Astrocyte (in vitro differentiated cells and primary cell): ENCODE results near the gene C6orf89.

Experiments
- EZH2 ChIP-seq: IDR thresholded peaks from 2 replicates; pipeline ENCODE4 v1.6.1; 2012; ENCODE audit warnings: mild to moderate bottlenecking, low read length, inconsistent platforms; ENCODE audit not compliant: insufficient read depth
- TF ChIP-seq, protein P1 (sequence below): IDR thresholded peaks from 2 replicates; pipeline ENCODE4 v1.5.1; 2011; ENCODE audit warnings: low read depth, mild to moderate bottlenecking, inconsistent platforms, low read length, moderate library complexity; ENCODE audit not compliant: insufficient read depth

DNA sequence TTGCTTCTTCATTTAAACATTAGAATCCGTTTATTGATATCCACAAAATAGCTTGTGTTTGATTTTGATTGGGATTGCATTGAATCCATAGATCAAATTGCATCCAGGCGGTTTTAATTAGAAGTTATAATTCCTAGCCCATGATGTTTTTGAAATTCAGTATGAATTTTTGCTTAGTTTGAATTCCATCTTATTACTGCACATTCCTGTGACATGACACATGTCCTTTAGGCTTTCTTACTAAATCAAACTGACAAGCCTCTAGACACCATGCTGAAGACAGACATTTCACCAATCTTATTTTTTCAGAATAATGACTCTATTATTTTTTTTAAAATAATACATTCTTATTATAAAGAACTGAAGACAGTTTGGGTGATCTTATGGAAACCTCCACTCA lies 47.4 kb downstream of the C6orf89 start:
- TF ChIP-seq, protein P1, sequence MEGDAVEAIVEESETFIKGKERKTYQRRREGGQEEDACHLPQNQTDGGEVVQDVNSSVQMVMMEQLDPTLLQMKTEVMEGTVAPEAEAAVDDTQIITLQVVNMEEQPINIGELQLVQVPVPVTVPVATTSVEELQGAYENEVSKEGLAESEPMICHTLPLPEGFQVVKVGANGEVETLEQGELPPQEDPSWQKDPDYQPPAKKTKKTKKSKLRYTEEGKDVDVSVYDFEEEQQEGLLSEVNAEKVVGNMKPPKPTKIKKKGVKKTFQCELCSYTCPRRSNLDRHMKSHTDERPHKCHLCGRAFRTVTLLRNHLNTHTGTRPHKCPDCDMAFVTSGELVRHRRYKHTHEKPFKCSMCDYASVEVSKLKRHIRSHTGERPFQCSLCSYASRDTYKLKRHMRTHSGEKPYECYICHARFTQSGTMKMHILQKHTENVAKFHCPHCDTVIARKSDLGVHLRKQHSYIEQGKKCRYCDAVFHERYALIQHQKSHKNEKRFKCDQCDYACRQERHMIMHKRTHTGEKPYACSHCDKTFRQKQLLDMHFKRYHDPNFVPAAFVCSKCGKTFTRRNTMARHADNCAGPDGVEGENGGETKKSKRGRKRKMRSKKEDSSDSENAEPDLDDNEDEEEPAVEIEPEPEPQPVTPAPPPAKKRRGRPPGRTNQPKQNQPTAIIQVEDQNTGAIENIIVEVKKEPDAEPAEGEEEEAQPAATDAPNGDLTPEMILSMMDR = no peak
- no peak for TF ChIP-seq EZH2
